CD4-positive, alpha-beta T cell treated with Interleukin-4 for 1 hour (primary cell): ENCODE results near the gene IL2RA.
"Not testable (repeated sequence)": the region's sequence is repeated elsewhere in the genome, so short reads cannot be mapped to it uniquely, and the experiment has no call there.

Source experiments
- DNase-seq, 2 donors: peaks; one replicate each; pipeline ENCODE4 v3.0.0-alpha.2; 2020 to 2022

IL2RA gene

GRCh38 chr10:6011558-6011957 lies 50.6 kb downstream of the IL2RA start:
- DNase-seq: no peak

- DNase-seq: no peak
Observed at GRCh38 chr10:6010569-6010968, 51.6 kb downstream of the IL2RA start.

GRCh38 chr10:6009961-6010360 lies 52.2 kb downstream of the IL2RA start:
- DNase-seq: no peak

GRCh38 chr10:6009150-6009549 lies 53.0 kb downstream of the IL2RA start:
- no peak for DNase-seq

- no peak for DNase-seq
Observed at GRCh38 chr10:6008497-6009142, 53.5 kb downstream of the IL2RA start.

GRCh38 chr10:6006991-6007390 lies 55.2 kb downstream of the IL2RA start:
- DNase-seq: no peak

- no peak for DNase-seq
Observed at GRCh38 chr10:6006546-6006945, 55.6 kb downstream of the IL2RA start.

- DNase-seq: no peak
Observed at GRCh38 chr10:6005856-6006395, 56.2 kb downstream of the IL2RA start.

- not testable (repeated sequence) for DNase-seq
Observed at GRCh38 chr10:6005161-6005804, 56.9 kb downstream of the IL2RA start.

GRCh38 chr10:6002809-6003510 lies 59.2 kb downstream of the IL2RA start:
- DNase-seq: no peak

- no peak for DNase-seq
Observed at GRCh38 chr10:5999440-6000165, 62.6 kb downstream of the IL2RA start.

- no peak for DNase-seq
Observed at GRCh38 chr10:5996696-5997095, 65.5 kb downstream of the IL2RA start.

GRCh38 chr10:5992398-5992797 lies 69.8 kb downstream of the IL2RA start:
- DNase-seq: no peak

GRCh38 chr10:5991708-5992107 lies 70.5 kb downstream of the IL2RA start:
- no peak for DNase-seq

GRCh38 chr10:5989756-5990155 lies 72.4 kb downstream of the IL2RA start:
- DNase-seq: no peak

GRCh38 chr10:5988336-5988920 lies 73.7 kb downstream of the IL2RA start:
- no peak for DNase-seq

GRCh38 chr10:5987747-5988146 lies 74.4 kb downstream of the IL2RA start:
- no peak for DNase-seq

GRCh38 chr10:5985029-5985428 lies 77.1 kb downstream of the IL2RA start:
- no peak for DNase-seq

GRCh38 chr10:5983774-5984173 lies 78.4 kb downstream of the IL2RA start:
- DNase-seq: no peak

GRCh38 chr10:5981529-5981928 lies 80.6 kb downstream of the IL2RA start:
- no peak for DNase-seq

GRCh38 chr10:5978230-5978489 lies 84.0 kb downstream of the IL2RA start:
- no peak for DNase-seq

- DNase-seq: peak; percentile 76 to 82
Observed at GRCh38 chr10:5977471-5978229, 84.5 kb downstream of the IL2RA start, which contains the start of gene IL15RA. IL15RA (minus strand) TSS chr10:5977543; CDS start chr10:5977492, 51 bp downstream.
